ENCODE measurements around the gene SMR3A.

SMR3A gene

GRCh38 chr4:70360460-70360859 is at the start of gene SMR3A:
SMR3A (plus strand) TSS chr4:70360760; CDS start chr4:70362116, 1,356 bp downstream.
- DNase-seq = no peak

- no peak for DNase-seq
Measured at GRCh38 chr4:70313736-70314135, 46.8 kb upstream of the SMR3A start.

- DNase-seq = no peak
Measured at GRCh38 chr4:70315928-70316327, 44.6 kb upstream of the SMR3A start.

DNA sequence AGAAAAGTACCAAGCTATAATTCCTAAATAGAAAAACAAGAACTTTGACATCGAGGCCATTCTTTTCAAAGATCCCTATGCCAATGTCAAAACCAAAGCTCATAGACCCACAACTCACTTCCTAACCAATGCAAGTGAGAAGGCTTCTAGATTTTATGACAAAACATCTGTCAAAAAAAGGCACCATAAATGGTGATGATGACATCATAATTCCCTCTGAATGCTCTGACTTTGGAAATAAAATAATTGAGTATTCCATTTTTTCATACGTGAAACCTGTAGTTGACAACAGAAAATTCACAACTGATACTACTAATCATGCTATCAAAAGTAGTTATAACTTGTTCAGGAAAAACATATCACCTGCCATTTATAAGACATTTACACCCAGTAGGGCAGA is 34.5 kb upstream of the SMR3A start:
- DNase-seq = no peak

GRCh38 chr4:70334681-70335080 is 25.9 kb upstream of the SMR3A start, which contains the start of gene CABS1:
CABS1 (plus strand) TSS chr4:70334981; CDS start chr4:70335040, 59 bp downstream.
- no peak for DNase-seq

DNA sequence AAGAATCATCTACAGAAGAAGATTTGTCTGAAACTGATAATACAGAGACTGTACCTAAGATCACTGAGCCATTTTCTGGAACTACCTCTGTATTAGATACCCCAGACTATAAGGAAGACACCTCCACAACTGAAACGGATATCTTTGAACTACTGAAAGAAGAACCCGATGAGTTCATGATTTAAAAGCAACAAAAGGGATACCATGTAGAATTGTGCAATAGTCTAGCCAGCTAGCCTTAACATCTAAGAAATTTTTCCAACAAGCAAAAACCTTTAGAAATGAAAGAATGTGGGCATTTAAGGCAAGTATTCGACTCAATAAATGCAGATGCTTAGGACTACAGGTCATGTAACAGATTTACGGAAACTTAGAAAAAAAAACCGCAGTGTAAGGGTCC is 24.5 kb upstream of the SMR3A start:
- no peak for DNase-seq

GRCh38 chr4:70337886-70338420 is 22.6 kb upstream of the SMR3A start:
- DNase-seq = peak; percentile 19

DNA sequence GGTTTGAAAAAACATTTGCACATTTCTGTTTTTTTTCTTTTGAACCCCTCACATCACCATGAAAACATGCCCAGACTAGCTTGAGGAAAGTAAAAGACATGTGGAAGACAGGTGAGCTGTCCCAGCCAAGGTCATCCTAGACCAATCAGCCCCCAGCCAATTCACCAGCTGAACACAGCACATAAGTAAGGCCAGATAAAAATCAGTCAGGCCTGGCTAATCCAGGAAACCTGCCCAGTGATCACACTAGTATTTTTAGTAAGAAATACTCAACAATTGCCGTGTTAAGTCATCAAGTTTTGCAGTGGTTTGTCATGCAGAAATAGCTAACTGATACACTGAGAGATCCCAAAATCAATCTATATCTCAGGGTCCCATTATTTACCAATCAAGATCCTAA is 4.4 kb upstream of the SMR3A start:
- DNase-seq = no peak

DNA sequence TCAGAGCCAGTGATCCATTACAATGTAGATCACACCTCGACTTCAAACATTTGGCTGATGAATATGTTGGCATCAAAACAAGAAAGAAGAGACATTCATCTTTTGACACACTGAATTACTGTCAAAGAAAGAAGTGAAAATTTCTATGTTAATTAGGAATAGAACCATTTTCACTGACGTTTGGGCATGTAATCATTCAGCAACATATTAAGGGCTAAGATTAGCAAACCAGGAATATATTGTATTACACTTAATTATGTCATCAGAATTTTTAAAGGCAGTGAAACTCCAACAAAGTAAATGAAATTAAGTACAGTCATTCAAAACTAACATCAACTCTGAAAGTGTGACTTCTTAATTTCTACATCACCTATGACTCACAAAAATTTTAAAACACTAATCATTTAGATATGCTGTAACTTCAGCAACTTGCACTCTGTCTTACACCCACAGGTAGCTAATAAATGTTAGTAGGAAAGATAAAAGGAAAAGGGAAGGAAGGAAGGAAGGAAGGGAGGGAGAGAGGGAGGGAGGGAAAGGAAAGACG is 1.4 kb upstream of the SMR3A start:
- DNase-seq = no peak

- no peak for DNase-seq
Measured at GRCh38 chr4:70364002-70364401, 3.4 kb downstream of the SMR3A start.

- peak; percentile 0 for DNase-seq
Measured at GRCh38 chr4:70365479-70365878, 4.9 kb downstream of the SMR3A start.

GRCh38 chr4:70367813-70368212 is 7.3 kb downstream of the SMR3A start:
- no peak for DNase-seq

DNA sequence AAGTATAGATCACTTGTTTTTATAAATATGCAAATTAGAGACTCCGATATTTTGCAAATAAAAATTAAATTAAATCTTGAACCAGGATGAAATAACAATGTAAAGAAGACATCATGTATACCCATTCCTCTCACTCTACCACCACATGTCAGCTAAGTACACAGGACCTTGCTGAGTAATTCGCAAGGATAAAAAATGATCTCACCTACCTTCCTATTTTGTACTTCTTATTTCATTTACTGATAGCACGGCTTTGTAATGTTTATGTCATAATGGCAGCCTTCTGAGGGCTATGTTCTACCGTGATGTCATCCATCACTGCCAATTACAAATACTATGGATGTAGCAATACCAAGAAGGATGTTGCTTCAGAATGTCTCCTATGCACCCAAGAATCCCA is 11.4 kb downstream of the SMR3A start:
- no peak for DNase-seq

DNA sequence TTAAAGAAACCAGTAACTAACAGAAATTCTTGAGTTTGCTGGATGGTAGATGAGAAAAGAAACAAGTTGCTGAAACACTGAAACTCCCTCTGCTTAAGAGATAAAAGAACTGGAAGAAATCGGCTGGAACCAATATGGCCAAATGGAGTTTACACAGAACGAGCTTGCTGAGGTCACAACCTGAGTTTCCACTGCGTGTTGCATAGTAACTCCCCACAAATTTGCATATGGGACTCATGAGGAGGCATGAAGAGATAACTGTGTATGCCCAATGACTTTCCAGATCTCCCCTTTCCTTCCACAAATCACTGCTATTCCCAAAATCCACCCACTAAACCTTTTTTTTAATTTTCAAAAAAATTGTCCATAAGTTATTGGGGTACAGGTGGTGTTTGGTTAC is 12.2 kb downstream of the SMR3A start:
- no peak for DNase-seq

DNA sequence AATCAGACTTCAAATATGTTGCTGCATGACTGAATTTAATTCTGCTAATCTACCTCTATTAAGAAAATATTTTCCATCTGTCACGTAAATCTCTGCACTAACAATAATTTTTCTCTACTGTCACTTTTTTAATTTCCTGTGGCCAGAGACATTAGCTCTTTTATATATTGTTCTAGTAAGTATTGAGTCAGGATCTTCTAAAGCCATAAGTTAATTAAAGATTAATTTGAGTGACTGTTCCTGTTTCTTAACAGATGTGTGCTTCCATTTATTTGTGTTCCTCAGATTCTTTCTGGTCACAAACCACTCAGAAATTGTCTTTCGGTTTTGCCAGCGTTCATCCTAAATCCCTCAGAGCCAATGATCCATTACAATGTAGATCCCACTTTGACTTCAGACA is 20.0 kb downstream of the SMR3A start:
- no peak for DNase-seq

GRCh38 chr4:70382691-70383181 is 22.2 kb downstream of the SMR3A start, which contains the start of gene SMR3B:
SMR3B (plus strand) TSS chr4:70383131; CDS start chr4:70384511, 1,380 bp downstream.
- DNase-seq = no peak

GRCh38 chr4:70392057-70392776 is 31.7 kb downstream of the SMR3A start:
- no peak for DNase-seq

DNA sequence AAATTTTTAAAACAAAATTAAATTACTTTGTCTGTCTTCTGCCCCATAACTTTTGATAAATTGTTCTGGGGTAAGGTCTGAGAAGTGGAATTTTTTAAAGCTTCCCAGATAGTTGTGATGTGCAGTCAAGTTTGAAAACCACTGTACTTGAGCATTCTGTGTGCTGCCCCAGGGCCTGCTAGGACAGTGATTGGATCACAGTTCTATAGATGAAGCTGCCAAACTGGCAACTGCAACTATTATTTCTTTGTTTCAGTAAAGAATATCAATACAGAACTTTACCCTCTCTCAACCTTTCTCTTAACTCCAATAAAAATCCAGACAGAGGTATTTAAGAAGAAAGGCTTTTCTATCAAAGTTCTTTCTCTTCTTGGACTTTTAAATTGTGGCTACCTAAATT is 37.0 kb downstream of the SMR3A start, which contains the start of gene OPRPN:
OPRPN (plus strand) TSS at position 361 of the 400 bp plus-strand sequence. CDS start 1,346 bp downstream, outside the sequence.
- no peak for DNase-seq

- DNase-seq = no peak
Measured at GRCh38 chr4:70399319-70399718, 38.8 kb downstream of the SMR3A start.

DNA sequence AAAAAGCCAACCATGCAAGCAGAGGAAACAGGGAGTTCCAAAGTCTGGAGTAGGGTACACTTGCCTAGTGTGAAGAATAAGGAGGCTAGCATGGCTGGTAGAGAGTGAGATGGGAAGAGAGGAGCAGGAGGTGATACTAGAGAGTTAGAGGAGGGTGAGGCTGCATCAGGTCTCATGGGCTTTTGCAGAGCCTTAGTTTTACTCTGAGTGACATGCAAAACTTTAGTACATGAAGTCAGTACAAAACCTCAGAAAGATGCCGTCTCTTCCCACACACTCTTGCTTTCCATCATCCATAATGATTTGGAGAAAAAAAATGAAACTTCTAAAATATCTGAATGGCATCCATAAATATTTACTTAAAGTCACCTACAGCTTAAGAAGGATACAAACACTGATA is 42.2 kb downstream of the SMR3A start:
- no peak for DNase-seq

DNA sequence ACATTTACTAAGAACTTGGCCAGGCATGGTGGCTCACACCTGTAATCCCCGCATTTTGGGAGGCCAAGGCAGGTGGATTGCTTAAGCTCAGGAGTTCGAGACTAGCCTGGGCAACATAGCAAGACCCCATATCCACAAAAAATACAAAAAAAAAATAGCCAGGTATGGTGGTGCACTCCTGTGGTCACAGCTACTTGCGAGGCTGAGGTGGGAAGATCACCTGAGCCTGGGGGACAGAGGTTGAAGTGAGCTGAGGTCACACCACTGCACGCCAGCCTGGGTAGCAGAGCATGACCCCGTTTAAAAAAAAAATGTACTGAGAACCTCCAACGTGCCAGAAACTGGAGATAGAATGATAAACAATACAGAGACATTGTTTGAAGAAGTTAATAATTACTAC is 45.2 kb downstream of the SMR3A start:
- no peak for DNase-seq
